ENCODE measurements around the gene LSAMP. TPM values are rescaled to one million over a fixed set of nuclear protein-coding genes. Genes with fewer than 3 reads are reported as not detected.

LSAMP gene
- total and polyA plus RNA-seq, 3 donors from 2014 or later = 3.1 to 10.3 (median 9.1) TPM

- Histone ChIP-seq H3K36me3 (ENCODE audit: low read depth, missing control alignments) (no peaks in the 10 kb centered on the region), H3K4me3 (no peak overlapping the region), H3K4me1 (no peaks in the 10 kb centered on the region), H3K9me3 (no peaks in the 10 kb centered on the region), H3K27ac (no peak overlapping the region), H3K27me3 (no peaks in the 10 kb centered on the region)
- TF ChIP-seq CTCF (IDR thresholded peaks at IDR 0.05) (no peak), POLR2A (IDR thresholded peaks at IDR 0.05) (no peak)
- DNase-seq = no peak
- WGBS, 2 donors = 65 to 71% methylated on average over 3 of the region's 3 CpGs
- intact Hi-C loops (cut with DNase I; ENCODE audit: low total_unique reads) = no loop called here
Measured at GRCh38 chr3:116051586-116051985, 393.7 kb downstream of the LSAMP start.

GRCh38 chr3:116051040-116051439 lies 394.2 kb downstream of the LSAMP start:
- no peak for TF ChIP-seq POLR2A (IDR thresholded peaks at IDR 0.05)
- no peak for TF ChIP-seq CTCF (IDR thresholded peaks at IDR 0.05)
- H3K27me3 ChIP-seq = no peaks in the 10 kb centered on the region
- no peaks in the 10 kb centered on the region for H3K9me3 ChIP-seq
- H3K4me3 ChIP-seq = no peak overlapping the region
- WGBS, 2 donors = 55 to 58% methylated on average over 4 of the region's 4 CpGs
- DNase-seq = no peak
- H3K4me1 ChIP-seq = no peaks in the 10 kb centered on the region
- no peak overlapping the region for H3K27ac ChIP-seq
- intact Hi-C loops (cut with DNase I; ENCODE audit: low total_unique reads) = no loop called here
- H3K36me3 ChIP-seq (ENCODE audit: low read depth, missing control alignments) = no peaks in the 10 kb centered on the region

GRCh38 chr3:116050311-116050915 lies 394.9 kb downstream of the LSAMP start:
- H3K27me3 ChIP-seq = no peaks in the 10 kb centered on the region
- no peaks in the 10 kb centered on the region for H3K4me1 ChIP-seq
- TF ChIP-seq CTCF (IDR thresholded peaks at IDR 0.05) = no peak
- TF ChIP-seq POLR2A (IDR thresholded peaks at IDR 0.05) = no peak
- no peak for DNase-seq
- H3K27ac ChIP-seq = no peak overlapping the region
- no peaks in the 10 kb centered on the region for H3K9me3 ChIP-seq
- 58 to 66% methylated on average over 2 of the region's 2 CpGs for WGBS, 2 donors
- intact Hi-C loops (cut with DNase I; ENCODE audit: low total_unique reads) = no loop called here
- no peaks in the 10 kb centered on the region for H3K36me3 ChIP-seq (ENCODE audit: low read depth, missing control alignments)
- no peak overlapping the region for H3K4me3 ChIP-seq

GRCh38 chr3:116048991-116049390 lies 396.3 kb downstream of the LSAMP start:
- Histone ChIP-seq H3K9me3 (no peaks in the 10 kb centered on the region), H3K27ac (no peak overlapping the region), H3K36me3 (ENCODE audit: low read depth, missing control alignments) (no peaks in the 10 kb centered on the region), H3K4me1 (no peaks in the 10 kb centered on the region), H3K27me3 (no peaks in the 10 kb centered on the region), H3K4me3 (no peak overlapping the region)
- DNase-seq = no peak
- no peak for TF ChIP-seq CTCF (IDR thresholded peaks at IDR 0.05)
- no peak for TF ChIP-seq POLR2A (IDR thresholded peaks at IDR 0.05)
- intact Hi-C loops (cut with DNase I; ENCODE audit: low total_unique reads) = no loop called here

- H3K36me3 ChIP-seq (ENCODE audit: low read depth, missing control alignments) = no peaks in the 10 kb centered on the region
- no peak overlapping the region for H3K27ac ChIP-seq
- intact Hi-C loops (cut with DNase I; ENCODE audit: low total_unique reads) = no loop called here
- H3K9me3 ChIP-seq = no peaks in the 10 kb centered on the region
- 56 to 63% methylated on average over 3 of the region's 3 CpGs for WGBS, 2 donors
- TF ChIP-seq CTCF (IDR thresholded peaks at IDR 0.05) (no peak), POLR2A (IDR thresholded peaks at IDR 0.05) (no peak)
- H3K4me3 ChIP-seq = no peak overlapping the region
- H3K27me3 ChIP-seq = no peaks in the 10 kb centered on the region
- H3K4me1 ChIP-seq = no peaks in the 10 kb centered on the region
- DNase-seq = no peak
Measured at GRCh38 chr3:116046350-116046749, 398.9 kb downstream of the LSAMP start.
